GM21390 (cell line): ENCODE results near the gene ULK4.
"Not testable (repeated sequence)": the region's sequence is repeated elsewhere in the genome, so short reads cannot be mapped to it uniquely, and the experiment has no call there.

ENCODE experiments used
- ATAC-seq: cut with Tn5 transposase; IDR thresholded peaks from one replicate; pipeline ENCODE4 v1.9.1; 2021; ENCODE audit not compliant: unreplicated experiment

Gene ULK4

DNA sequence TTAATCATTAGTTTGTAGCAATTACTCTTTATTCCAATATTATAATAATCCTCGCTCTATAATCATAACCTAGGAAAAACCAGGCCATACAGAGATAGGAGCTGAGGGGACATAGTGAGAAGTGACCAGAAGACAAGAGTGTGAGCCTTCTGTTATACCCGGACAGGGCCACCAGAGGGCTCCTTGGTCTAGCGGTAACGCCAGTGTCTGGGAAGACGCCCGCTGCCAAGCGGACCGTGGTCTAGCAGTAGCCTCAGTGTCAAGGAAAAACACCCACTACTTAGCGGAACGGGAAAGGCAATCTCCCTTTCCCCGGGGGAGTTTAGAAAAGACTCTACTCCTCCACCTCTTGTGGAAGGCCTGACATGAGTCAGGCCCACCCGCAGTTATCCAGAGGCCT lies 266.1 kb downstream of the ULK4 start:
- ATAC-seq = not testable (repeated sequence)

DNA sequence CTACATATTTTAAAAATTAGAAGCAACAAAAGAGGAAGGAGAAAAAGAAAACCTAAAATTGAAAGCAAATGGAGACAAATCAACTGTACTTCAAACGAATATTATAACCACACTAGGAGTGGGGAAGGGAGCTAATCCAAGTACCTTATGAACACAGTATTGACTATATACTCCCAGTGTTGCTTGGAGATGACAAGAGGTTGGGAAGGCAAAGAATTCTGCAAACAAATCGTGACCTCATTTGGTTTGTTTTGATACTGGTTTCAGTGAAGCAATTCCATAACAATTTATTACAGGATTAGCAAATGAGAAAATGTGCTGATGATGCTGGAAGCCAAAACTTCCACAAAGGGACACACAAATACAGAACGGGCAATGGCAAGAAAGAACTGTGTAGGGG lies 268.1 kb downstream of the ULK4 start:
- ATAC-seq = no peak

DNA sequence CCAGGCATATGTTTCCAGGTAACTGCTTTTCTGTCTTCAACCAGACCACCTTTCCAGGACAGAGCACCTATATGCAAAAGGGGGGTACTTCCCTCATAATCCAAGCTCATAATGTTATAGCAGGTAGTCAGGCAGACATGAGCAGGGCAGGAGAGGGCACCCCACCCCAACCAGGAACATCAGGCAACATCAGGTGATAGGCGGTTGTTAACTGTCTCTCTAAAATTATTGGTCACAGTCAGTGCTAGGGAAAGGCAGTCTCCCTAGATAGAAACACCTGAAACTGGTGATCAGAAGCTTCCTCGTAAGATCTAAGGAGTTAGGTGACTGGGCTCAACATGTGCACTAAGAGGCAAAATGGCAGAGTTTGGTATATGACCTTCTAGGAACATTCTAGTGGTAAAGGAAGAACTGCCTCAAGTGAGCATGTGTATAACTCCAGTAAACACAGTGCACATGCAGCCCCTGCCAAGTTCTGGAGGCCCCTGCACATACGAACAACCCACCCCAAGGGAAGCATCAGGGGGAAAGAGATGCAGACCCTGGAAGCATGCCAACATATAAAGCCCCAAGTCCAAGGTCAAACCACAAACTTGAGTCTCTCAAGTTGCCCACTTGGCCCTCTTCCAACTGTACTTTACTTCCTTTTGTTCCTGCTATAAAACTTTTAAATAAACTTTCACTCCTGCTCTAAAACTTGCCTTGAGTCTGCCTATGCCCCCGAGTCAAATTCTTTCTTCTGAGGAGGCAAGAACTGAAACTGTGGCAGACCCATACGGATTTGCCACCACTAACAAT lies 270.9 kb downstream of the ULK4 start:
- ATAC-seq = no peak

- no peak for ATAC-seq
Measured at GRCh38 chr3:41688595-41689380, 273.1 kb downstream of the ULK4 start.

- no peak for ATAC-seq
Measured at GRCh38 chr3:41684797-41685735, 276.8 kb downstream of the ULK4 start.

GRCh38 chr3:41683666-41684350 lies 278.1 kb downstream of the ULK4 start:
- ATAC-seq = no peak

DNA sequence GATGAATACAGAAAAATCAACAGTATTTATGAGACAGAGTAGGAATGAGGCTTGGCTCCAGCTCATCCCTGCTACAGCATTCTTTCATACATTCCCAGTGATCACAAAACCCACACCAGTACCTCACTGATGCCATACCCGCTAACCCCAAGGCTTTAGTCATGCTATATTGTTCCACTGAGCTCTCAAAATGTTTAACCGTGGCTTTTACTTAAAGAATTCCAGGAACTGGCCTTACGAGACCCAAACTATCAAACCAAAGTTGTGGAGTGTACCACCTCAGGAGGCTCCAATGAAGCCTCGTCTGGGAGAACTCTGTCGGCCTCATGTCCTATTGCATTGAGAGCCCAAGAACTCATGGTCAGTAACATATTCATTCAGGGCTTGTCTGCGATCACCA lies 278.9 kb downstream of the ULK4 start:
- ATAC-seq = no peak

DNA sequence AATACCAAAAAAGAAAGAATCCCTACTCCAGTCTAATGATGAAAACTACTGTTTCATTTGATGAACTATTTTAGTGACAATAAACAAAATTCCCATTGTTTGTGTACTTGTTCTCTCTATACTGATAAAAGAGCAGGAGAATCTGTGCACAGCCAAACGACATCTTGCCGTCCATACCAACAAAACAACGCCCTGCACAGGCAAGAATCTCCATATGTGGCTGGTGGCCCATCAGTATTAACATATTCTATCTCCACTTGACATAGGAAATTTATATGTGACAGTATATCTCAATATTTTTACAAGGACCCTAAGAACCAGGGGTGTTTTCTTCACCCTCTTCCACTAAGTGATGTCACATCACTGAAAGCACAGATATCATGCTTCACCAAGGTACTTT lies 279.5 kb downstream of the ULK4 start:
- no peak for ATAC-seq

- no peak for ATAC-seq
Measured at GRCh38 chr3:41681479-41681878, 280.4 kb downstream of the ULK4 start.

DNA sequence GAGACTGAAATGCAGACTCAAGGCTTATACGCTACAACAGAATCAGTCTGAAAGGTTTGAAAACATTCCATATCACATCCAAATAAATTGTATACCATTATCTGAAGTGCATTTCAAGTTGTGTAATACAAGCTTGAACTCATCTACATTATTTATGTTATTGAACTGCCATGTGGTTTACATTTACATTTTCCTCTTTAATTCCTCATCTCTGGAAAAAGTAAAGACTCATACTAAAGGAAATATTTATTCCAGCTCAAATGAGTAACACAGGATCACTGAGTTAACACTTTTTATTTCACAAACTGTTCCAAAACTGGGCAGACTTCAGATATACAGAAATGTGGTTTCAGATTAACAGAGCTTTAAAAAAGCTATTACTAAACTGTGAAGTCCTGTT lies 282.5 kb downstream of the ULK4 start:
- ATAC-seq = no peak

GRCh38 chr3:41675102-41675501 lies 286.8 kb downstream of the ULK4 start:
- not testable (repeated sequence) for ATAC-seq

GRCh38 chr3:41674449-41674848 lies 287.5 kb downstream of the ULK4 start:
- no peak for ATAC-seq

GRCh38 chr3:41673650-41674049 lies 288.3 kb downstream of the ULK4 start:
- ATAC-seq = no peak

- no peak for ATAC-seq
Measured at GRCh38 chr3:41668379-41668778, 293.5 kb downstream of the ULK4 start.

GRCh38 chr3:41662288-41662687 lies 299.6 kb downstream of the ULK4 start:
- no peak for ATAC-seq

- no peak for ATAC-seq
Measured at GRCh38 chr3:41661796-41662195, 300.1 kb downstream of the ULK4 start.

DNA sequence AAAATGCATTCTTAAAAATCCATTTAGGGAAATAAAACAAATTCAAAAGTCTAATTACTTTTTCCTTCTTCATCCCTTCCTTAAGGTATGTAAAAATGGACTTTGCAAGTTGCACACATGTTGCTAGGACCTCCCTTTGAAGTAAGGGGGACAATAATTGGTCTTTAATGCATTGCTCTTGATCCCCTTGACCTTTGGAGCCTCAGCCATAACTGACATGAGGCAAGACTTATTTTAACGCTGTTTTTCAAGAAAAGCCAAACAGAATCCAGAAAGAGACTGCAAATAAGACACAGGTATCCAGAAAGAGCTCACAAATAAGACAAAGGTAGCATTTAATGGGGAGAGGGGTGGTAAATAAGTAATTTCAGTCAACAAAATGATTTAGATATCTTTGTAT lies 301.4 kb downstream of the ULK4 start:
- ATAC-seq = no peak

DNA sequence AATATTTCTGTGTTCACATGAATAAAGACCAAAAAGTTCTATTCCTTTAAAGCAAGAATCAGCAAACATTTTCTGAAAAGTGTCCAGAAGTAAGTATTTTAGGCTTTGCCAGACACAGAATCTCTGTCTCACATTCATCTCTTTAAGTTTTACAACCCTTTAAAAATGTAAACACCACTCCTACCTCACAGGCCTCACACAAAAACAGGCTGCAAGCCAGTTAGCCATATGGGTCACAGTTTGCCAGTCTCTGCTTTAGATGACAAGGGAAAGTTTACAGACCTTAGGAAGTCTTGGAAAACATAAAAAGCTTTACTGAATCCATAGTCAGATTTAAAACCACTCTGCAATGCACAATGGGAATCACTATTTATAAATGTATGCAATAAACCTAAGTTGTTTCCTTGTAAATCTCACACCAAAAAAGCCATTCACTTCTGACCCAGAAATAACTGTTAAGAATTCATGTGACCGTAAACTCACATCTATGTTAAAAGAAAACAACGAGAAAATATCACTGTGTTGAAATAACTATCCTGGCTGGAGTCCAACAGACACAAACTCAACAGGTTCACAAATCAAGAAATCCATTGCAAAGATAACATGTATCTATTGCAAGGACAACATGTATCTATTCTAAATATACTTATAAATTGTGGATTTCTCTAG lies 308.2 kb downstream of the ULK4 start:
- no peak for ATAC-seq

DNA sequence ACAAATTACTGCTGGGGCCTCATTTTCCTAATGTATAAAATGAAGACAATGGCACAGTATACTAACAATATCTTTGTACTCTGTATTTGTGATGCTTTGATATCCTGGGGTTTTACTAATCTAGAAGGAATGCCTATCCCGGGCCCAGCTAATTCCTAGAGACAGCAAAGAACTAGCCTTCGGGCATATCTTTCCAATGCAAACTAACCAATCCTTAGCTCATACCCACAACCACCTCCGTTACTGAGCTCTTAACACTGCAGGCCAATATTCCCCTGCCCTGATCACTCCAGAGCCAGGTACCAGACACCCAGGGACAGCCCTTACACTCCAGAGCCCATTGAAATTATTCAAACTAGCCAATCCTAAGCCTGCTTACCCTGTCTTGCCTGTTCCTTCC lies 309.0 kb downstream of the ULK4 start:
- ATAC-seq = no peak

DNA sequence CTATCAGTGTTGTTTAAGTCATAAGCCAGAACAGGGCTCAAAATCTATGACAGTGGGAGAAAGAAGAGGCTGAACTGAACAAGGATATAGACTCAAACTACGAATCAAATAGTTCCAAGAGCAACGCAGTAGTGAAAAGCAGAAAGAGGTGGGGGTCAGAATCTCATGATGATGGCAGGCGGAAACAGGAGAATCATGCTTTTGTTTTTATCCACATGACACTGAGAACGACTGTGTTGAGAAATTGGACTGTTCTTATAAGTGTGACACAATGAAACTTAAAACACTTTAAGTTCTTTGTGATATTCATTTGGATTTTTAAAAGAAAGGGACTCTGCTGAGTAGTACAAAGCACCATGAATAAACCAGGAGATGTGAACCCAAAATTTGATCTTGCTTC lies 309.4 kb downstream of the ULK4 start:
- ATAC-seq = no peak
